ENCODE measurements around the gene NUBP2.
A peak's percentile ranks its signal among the peaks of the same experiment; 100 is the strongest.

The NUBP2 gene

GRCh38 chr16:1772908-1773702, 9.7 kb upstream of the NUBP2 start, which contains the start of gene MRPS34:
TSS of gene MRPS34 (minus strand) at chr16:1773134. CDS start at chr16:1773119, 15 bp downstream.
- Histone ChIP-seq H3K4me1 (ENCODE audit: insufficient read depth, low read length) (no peaks in the 10 kb centered on the region), H3K9ac (ENCODE audit: low read depth, low read length) (peak within 1 kb of the TSS; percentile 92), H3K9me3 (ENCODE audit: control insufficient read depth, insufficient read depth, low read length) (no peaks in the 10 kb centered on the region), H3K36me3 (ENCODE audit: insufficient read depth, low read length) (no peaks in the 10 kb centered on the region; the same call in 1 of the 2 replicates)

- no peaks in the 10 kb centered on the region for H3K9me3 ChIP-seq (ENCODE audit: control insufficient read depth, insufficient read depth, low read length)
- peak overlapping the region; percentile 92 for H3K9ac ChIP-seq (ENCODE audit: low read depth, low read length)
- H3K4me1 ChIP-seq (ENCODE audit: insufficient read depth, low read length), result no peaks in the 10 kb centered on the region
- H3K36me3 ChIP-seq (ENCODE audit: insufficient read depth, low read length), result no peaks in the 10 kb centered on the region; the same call in none of the 2 replicates
Observed at GRCh38 chr16:1773703-1774447, 8.9 kb upstream of the NUBP2 start.

GRCh38 chr16:1774448-1774780, 8.3 kb upstream of the NUBP2 start:
- Histone ChIP-seq H3K4me1 (ENCODE audit: insufficient read depth, low read length) (no peaks in the 10 kb centered on the region), H3K9ac (ENCODE audit: low read depth, low read length) (0 out of 2 replicates have a peak overlapping the region, but pooled peaks have one; percentile 92), H3K36me3 (ENCODE audit: insufficient read depth, low read length) (no peaks in the 10 kb centered on the region; the same call in none of the 2 replicates), H3K9me3 (ENCODE audit: control insufficient read depth, insufficient read depth, low read length) (no peaks in the 10 kb centered on the region)

GRCh38 chr16:1775006-1775845, 7.5 kb upstream of the NUBP2 start:
- Histone ChIP-seq H3K36me3 (ENCODE audit: insufficient read depth, low read length) (no peaks in the 10 kb centered on the region; the same call in none of the 2 replicates), H3K9me3 (ENCODE audit: control insufficient read depth, insufficient read depth, low read length) (no peaks in the 10 kb centered on the region), H3K9ac (ENCODE audit: low read depth, low read length) (no peak overlapping the region), H3K4me1 (ENCODE audit: insufficient read depth, low read length) (no peaks in the 10 kb centered on the region)

- Histone ChIP-seq H3K9me3 (ENCODE audit: control insufficient read depth, insufficient read depth, low read length) (no peaks in the 10 kb centered on the region), H3K9ac (ENCODE audit: low read depth, low read length) (no peak overlapping the region), H3K36me3 (ENCODE audit: insufficient read depth, low read length) (no peaks in the 10 kb centered on the region; the same call in none of the 2 replicates), H3K4me1 (ENCODE audit: insufficient read depth, low read length) (no peaks in the 10 kb centered on the region)
Observed at GRCh38 chr16:1775846-1776671, 6.7 kb upstream of the NUBP2 start.

GRCh38 chr16:1776672-1776955, 6.1 kb upstream of the NUBP2 start:
- no peaks in the 10 kb centered on the region; the same call in none of the 2 replicates for H3K36me3 ChIP-seq (ENCODE audit: insufficient read depth, low read length)
- no peak overlapping the region for H3K9ac ChIP-seq (ENCODE audit: low read depth, low read length)
- no peaks in the 10 kb centered on the region for H3K9me3 ChIP-seq (ENCODE audit: control insufficient read depth, insufficient read depth, low read length)
- H3K4me1 ChIP-seq (ENCODE audit: insufficient read depth, low read length), result no peaks in the 10 kb centered on the region; the same call in 1 of the 2 replicates

GRCh38 chr16:1776991-1777374, 5.8 kb upstream of the NUBP2 start:
- Histone ChIP-seq H3K4me1 (ENCODE audit: insufficient read depth, low read length) (no peaks in the 10 kb centered on the region; the same call in 1 of the 2 replicates), H3K36me3 (ENCODE audit: insufficient read depth, low read length) (no peaks in the 10 kb centered on the region; the same call in none of the 2 replicates), H3K9me3 (ENCODE audit: control insufficient read depth, insufficient read depth, low read length) (no peaks in the 10 kb centered on the region), H3K9ac (ENCODE audit: low read depth, low read length) (no peak overlapping the region)

GRCh38 chr16:1777375-1778199, 5.2 kb upstream of the NUBP2 start:
- Histone ChIP-seq H3K36me3 (ENCODE audit: insufficient read depth, low read length) (no peaks in the 10 kb centered on the region; the same call in none of the 2 replicates), H3K9me3 (ENCODE audit: control insufficient read depth, insufficient read depth, low read length) (no peaks in the 10 kb centered on the region), H3K4me1 (ENCODE audit: insufficient read depth, low read length) (no peaks in the 10 kb centered on the region; the same call in 1 of the 2 replicates), H3K9ac (ENCODE audit: low read depth, low read length) (no peak overlapping the region)

GRCh38 chr16:1778200-1779179, 4.3 kb upstream of the NUBP2 start:
- Histone ChIP-seq H3K4me1 (ENCODE audit: insufficient read depth, low read length) (no peaks in the 10 kb centered on the region; the same call in 1 of the 2 replicates), H3K9ac (ENCODE audit: low read depth, low read length) (no peak overlapping the region), H3K9me3 (ENCODE audit: control insufficient read depth, insufficient read depth, low read length) (no peaks in the 10 kb centered on the region), H3K36me3 (ENCODE audit: insufficient read depth, low read length) (no peaks in the 10 kb centered on the region; the same call in none of the 2 replicates)

GRCh38 chr16:1779234-1779701, 3.5 kb upstream of the NUBP2 start:
- no peaks in the 10 kb centered on the region; the same call in none of the 2 replicates for H3K36me3 ChIP-seq (ENCODE audit: insufficient read depth, low read length)
- no peaks in the 10 kb centered on the region for H3K9me3 ChIP-seq (ENCODE audit: control insufficient read depth, insufficient read depth, low read length)
- no peak overlapping the region for H3K9ac ChIP-seq (ENCODE audit: low read depth, low read length)
- H3K4me1 ChIP-seq (ENCODE audit: insufficient read depth, low read length), result no peaks in the 10 kb centered on the region; the same call in 1 of the 2 replicates

- H3K36me3 ChIP-seq (ENCODE audit: insufficient read depth, low read length), result no peaks in the 10 kb centered on the region; the same call in none of the 2 replicates
- H3K9me3 ChIP-seq (ENCODE audit: control insufficient read depth, insufficient read depth, low read length), result no peaks in the 10 kb centered on the region
- H3K4me1 ChIP-seq (ENCODE audit: insufficient read depth, low read length), result no peaks in the 10 kb centered on the region; the same call in 1 of the 2 replicates
- H3K9ac ChIP-seq (ENCODE audit: low read depth, low read length), result no peak overlapping the region
Observed at GRCh38 chr16:1779741-1780676, 2.8 kb upstream of the NUBP2 start.

Data from ES-I3 (cell line).